Fibroblast of the conjunctiva (primary cell): ENCODE data around the gene TMOD4.
"Not testable (repeated sequence)": the region's sequence is repeated elsewhere in the genome, so short reads cannot be mapped to it uniquely, and the experiment has no call there.

Experiments
- DNase-seq: peaks from one replicate; pipeline ENCODE4 v3.0.0-alpha.2; 2010; ENCODE audit warnings: low read depth

Gene TMOD4

DNA sequence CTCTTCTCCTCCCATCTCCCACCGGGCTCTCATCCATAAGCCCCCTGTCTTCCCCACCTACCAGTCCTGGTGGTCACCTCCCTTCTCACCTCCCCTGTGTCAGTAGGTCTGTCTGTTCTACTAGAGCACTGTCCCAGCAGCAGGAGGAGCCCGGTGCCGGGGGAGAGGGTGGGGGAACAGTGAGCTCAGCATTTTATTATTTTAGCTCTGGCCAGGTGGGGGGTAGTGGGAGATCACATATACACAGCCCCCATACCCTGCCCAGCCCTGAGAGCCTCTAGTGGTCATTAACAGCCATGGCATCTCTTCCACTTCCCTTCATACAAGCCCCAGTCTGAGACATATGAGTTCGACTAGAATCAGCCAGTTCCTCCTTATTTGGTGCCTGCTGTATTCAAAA, at the start of gene TMOD4:
Gene TMOD4, minus strand, starts transcription at position 119 of the 400 bp plus-strand sequence. CDS start 1,106 bp downstream, outside the sequence.
- no peak for DNase-seq

- DNase-seq = no peak
These were observed 46.3 kb upstream of the TMOD4 start for GRCh38 chr1:151222130-151222529.

DNA sequence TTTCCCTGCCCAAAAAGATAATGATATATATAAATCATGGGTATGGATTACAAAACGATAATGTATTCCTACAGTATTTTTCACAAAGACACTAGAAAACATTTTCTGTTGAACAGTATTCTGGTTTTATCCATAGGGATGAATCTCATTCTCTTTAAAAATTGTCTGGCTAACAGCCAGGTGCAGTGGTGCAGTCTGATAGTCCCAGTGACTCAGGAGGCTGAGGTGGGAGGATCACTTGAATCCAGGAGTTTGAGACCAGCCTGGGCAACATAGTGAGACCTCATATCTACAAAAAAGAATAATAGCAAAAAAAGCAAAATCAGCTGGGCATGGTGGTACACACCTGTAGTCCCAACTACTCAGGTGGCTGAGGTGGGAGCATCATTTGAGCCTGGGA, 45.8 kb upstream of the TMOD4 start:
- DNase-seq = no peak

- DNase-seq = no peak
These were observed 37.8 kb upstream of the TMOD4 start for GRCh38 chr1:151213560-151213959.

- DNase-seq = no peak
These were observed 36.4 kb upstream of the TMOD4 start for GRCh38 chr1:151211972-151212705.

DNA sequence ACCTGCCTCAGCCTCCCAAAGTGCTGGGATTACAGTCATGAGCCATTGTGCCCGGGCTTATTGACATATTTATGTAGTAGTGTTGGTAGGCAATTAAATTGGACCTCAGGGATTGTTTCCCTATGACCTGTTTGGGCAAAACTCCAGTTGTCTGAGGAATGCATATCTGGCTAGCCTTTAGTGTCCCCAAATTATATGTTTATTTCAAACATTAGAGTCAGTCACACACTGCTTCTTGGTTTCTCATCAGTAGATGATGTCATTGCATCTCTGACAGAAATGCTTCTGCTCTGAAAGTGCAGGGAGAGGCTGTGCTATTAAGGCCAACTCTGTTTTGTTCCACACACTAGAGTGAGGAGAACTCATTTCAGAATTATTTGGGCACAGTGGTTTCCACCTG, 35.0 kb upstream of the TMOD4 start:
- no peak for DNase-seq

DNA sequence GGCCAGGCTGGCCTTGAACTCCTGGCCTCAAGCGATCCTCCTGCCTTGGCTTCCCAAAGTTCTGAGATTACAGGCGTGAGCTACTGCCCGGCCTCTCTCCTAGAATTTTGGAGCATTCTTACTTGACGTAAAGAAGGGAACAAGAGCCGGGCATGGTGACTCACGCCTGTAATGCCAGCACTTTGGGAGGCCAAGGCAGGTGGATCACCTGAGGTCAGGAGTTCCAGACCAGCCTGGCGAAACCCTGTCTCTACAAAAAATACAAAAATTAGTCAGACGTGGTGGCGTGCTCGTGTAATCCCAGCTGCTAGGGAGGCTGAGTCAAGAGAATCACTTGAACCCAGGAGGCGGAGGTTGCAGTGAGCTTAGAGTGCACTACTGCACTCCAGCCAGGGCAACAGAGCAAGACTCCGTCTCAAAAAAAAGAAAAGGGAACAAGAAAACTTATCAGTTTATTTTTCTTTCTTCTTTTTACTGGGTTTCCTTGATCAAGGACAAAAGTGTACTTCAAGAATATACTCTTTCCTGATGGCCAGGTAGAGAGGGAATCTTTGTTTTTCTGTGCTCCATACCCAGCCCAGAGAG, 29.7 kb upstream of the TMOD4 start:
- not testable (repeated sequence) for DNase-seq

DNA sequence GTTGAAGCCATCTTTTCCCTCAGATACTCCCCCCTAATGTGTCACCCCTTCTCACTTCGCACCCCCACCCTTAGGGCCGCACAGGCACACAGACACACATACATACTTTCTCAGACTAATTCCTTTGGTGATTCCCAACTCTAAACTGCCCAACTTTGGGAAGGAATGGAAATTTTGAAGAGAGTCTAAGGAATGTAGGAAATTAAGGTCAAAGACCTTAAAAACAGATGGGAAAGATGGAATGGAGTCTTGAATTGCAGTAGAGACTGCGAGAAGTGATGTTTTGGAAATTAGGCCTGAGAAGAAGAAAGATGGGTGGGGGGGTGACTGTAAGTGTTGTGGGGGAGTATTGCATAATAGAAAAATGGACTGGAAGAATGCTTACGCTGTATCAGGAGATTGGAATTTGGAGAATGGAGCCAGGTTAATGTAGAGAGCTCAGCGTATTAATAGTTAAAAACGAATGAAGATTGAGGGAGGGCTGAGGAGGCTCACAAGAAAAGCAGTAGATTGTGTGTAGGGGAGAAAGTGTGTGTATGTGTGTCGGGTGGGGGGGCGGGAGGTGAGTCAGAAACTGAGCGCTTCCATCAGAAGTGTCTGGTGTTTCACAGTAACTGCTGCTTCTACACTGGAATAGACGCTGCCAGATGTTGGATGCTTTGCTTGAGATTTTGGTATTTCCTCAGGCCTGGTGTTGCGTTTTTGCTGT, 24.2 kb upstream of the TMOD4 start:
- DNase-seq = peak; percentile 71

DNA sequence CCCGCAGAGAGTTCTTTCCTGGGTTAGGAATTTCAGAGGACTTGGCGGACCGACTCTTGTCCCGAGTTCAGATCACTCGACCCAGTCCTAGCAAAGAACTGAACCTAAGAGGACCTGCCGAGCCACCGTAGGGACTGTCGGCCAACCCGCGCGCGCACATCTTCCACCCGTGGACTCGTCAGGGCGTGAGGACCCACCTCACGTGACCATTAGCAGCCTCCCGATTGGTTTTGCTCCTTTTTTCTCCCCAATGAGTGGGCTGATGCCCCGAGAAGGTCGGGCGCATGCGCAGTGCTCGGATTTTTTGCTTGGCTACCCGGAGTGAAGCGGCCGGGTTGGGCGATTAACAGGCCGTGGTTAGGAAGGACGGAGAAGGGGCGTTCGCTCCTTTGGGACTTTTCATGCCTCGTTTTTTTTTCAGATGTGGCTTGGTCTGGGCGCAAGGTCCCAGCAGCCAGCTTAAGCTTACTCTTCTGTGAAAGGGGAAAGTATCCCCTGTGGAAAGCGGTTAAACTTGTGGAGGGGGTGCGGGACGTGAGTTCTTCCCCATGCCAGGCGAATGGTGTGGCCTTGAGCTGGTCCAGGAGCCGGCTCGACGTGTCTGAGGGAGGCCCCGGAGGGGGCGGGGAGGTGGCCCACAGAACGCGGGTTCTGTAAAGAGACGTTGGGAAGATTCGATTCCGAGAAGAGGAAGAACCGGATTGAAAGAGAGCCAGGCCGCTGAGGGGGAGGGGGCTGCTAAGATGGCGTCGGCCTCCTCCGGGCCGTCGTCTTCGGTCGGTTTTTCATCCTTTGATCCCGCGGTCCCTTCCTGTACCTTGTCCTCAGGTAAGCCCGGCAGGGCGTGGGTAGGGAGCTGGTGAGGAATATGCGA, 22.7 kb upstream of the TMOD4 start, which contains the start of gene PIP5K1A:
Gene PIP5K1A, plus strand, starts transcription at position 299 of the 874 bp plus-strand sequence. Its CDS starts 445 bp downstream, at position 744.
- peak; percentile 98 for DNase-seq

- DNase-seq = no peak
These were observed 22.1 kb upstream of the TMOD4 start for GRCh38 chr1:151197863-151198253.

GRCh38 chr1:151196292-151196800, 20.6 kb upstream of the TMOD4 start:
- DNase-seq = peak; percentile 81

- DNase-seq = peak; percentile 82
These were observed 19.3 kb upstream of the TMOD4 start for GRCh38 chr1:151194894-151195594.

DNA sequence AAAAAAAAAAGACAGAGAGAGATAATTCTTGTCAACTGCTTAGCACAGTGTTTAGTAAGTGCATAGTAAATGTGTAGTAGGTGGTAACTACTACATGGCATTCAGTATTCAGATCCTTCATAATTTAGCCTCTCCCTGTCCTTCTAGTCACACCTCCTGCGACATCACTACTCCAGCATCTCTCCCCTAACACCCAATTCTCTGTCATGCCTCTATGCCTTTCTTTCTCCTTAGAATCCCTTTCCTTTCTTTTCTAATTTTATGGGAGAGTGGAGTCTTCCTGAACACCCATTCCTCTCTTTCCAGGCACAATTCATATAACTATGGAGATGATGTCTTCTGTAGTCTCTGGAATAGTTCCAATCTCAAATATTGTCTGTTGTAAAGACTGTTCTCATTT, 18.1 kb upstream of the TMOD4 start:
- DNase-seq = no peak

DNA sequence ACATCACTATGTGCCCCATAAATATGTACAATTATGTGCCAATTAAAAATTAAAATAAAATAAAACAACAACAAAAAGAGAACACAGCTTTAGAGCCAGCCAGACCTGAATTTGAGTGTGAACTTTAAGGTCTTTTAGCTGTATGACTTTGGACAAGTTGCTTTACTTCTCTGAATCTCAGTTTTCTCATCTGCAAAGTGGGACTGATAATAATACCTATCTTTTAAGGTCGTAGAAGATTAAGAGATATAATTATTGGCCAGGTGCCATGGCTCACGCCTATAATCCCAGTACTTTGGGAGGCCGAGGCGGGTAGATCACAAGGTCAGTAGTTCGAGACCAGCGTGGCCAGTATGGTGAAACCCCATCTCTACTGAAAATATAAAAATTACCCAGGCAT, 17.5 kb upstream of the TMOD4 start:
- no peak for DNase-seq

- no peak for DNase-seq
These were observed 16.3 kb upstream of the TMOD4 start for GRCh38 chr1:151192047-151192446.

- DNase-seq = peak; percentile 79
These were observed 14.1 kb upstream of the TMOD4 start, which contains the start of gene VPS72 for GRCh38 chr1:151189637-151190445. Gene VPS72 (minus strand): TSS chr1:151190197. CDS start chr1:151190121, 76 bp downstream.

DNA sequence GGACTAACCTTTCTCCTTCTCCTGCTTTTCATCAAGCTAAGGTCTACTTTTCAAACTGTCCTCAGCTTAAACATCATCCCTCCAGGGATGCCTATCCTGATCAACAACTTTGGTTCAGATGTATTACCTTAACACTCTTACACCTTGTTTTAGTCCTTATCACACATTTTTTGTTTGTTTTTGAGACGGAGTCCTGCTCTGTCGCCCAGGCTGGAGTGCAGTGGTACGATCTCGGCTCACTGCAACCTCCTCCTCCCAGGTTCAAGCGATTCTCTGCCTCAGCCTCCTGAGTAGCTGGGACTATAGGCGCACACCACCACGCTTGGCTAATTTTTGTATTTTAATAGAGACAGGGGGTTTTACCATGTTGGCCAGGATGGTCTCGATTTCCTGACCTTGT, 12.9 kb upstream of the TMOD4 start:
- not testable (repeated sequence) for DNase-seq

DNA sequence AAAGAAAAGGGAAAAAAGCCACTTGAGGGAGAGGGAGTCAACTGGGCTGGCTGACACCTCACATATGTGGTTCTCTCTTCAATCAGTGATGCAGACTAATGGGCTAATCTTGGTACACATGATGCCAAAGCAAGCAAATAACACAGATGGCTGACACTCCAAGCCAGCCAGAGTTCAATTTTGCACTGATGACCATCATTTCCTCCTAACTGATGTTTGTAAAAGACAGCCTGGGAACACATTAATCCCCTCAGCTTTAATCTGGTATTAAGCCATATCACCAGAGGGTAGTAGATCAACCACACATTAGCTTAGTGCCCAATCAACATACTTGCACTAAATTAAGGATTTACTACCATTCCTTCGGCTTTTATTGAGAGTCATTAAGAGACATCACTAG, 11.4 kb upstream of the TMOD4 start:
- no peak for DNase-seq

GRCh38 chr1:151184211-151184610, 8.4 kb upstream of the TMOD4 start:
- DNase-seq = no peak

DNA sequence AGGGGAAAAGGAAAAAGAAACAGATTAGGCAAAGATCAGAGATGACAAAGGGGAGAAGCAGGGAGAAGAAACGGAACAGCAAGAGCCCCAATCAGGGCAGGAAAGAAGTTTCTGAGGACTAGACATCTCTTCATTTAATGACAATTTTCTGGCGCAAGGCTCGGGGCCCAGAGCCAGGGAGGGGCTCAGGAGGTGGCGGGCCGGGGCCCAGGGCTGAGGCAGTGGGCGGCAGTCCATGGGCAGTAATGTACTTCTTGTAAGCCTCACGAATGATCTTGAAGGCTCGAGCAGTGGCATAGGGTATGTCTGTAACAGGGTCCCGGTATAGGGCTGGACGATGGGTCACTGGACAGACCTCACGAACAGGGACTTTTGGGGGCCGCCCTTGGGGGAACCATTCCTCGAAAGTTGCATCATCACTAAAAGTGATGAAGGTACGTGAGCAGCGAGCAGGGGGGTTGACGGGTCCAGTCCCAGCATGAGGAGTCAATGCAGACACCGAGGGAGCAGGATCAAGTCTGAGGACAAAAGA, 799 bp upstream of the TMOD4 start:
- no peak for DNase-seq
